CD4-positive, alpha-beta T cell treated with Interleukin-4 for 4 hours (primary cell): Measurements from ENCODE around the gene GATC.
"Not testable (repeated sequence)": the region's sequence is repeated elsewhere in the genome, so short reads cannot be mapped to it uniquely, and the experiment has no call there.

Experiments
- DNase-seq: peaks from one replicate; pipeline ENCODE4 v3.0.0-alpha.2; 2020

The GATC gene

GRCh38 chr12:120470150-120470784 is 24.0 kb downstream of the GATC start:
- no peak for DNase-seq

DNA sequence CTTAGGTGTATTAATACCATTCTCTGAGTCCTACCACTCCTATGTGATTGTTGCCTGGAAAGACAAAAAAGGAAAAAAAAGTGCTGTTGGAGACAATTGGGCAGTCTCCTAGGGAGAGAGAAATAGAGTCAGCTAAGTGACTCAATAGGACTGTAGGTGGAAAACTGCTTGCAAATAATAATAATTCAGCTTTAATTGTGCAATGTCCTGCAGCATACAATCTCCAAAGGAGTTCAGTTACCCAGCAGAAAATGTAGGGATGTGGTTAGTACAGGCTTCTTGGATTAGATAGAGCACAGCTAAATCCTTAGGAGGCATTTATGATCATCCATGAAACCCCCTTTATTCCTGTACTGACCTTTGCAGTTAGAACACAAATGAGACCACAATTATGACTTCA is 26.3 kb downstream of the GATC start:
- no peak for DNase-seq

- no peak for DNase-seq
Observed at GRCh38 chr12:120473807-120474615, 27.8 kb downstream of the GATC start.

DNA sequence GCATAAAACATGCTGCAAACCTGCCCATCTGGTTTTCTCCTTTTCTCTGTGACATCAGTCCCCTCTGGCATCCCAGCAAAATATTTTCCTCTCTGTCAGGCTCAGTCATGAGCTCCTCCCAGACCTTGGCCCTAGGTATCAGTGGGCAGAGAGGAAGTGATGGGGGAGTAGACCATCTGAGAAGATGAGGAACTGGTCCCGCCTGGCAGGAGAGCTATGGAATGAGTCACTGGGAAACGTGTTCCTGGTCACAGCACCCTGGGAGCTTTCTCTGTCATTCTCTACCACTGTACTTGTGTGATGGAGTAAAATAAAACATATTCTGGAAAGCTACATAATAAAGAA is 28.3 kb downstream of the GATC start:
- no peak for DNase-seq

DNA sequence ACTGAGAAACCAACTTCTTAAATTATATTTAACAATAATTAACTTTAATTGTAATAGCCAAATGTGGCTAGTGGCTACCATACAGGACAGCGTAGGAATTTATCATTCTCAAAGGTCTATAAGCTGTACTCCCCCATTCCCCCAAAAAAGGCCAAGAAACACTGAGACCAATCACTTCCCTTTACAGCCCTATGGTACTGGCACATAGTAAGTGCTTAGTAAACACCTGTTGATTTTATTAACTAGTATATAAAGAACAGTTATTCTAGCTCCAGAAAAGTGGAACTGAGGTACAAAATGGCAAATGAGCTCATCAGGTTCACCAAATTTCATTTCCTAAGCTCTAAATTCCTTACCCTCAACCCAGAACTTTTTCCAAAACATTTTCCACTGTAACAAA is 29.4 kb downstream of the GATC start:
- no peak for DNase-seq

DNA sequence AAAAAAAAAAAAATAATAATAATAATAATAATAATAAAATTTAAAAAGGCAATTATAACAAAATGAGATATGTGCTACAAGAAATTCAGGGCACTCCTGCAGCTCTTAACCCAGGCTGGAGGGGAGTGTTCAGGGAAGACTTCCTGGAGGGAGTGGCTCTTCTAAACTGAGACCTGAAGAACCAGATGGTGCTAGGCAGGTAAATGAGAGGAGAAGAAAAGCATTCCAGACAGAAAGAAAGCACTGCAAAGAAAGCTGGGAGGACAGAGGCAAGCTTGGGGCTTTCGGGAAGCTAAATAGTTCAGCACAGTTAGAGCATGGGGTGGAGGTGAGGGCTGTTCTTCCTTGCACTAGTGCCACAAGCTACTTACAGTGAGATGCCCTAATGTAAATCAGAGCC is 33.2 kb downstream of the GATC start:
- DNase-seq: no peak

- no peak for DNase-seq
Observed at GRCh38 chr12:120480211-120480610, 34.0 kb downstream of the GATC start.

DNA sequence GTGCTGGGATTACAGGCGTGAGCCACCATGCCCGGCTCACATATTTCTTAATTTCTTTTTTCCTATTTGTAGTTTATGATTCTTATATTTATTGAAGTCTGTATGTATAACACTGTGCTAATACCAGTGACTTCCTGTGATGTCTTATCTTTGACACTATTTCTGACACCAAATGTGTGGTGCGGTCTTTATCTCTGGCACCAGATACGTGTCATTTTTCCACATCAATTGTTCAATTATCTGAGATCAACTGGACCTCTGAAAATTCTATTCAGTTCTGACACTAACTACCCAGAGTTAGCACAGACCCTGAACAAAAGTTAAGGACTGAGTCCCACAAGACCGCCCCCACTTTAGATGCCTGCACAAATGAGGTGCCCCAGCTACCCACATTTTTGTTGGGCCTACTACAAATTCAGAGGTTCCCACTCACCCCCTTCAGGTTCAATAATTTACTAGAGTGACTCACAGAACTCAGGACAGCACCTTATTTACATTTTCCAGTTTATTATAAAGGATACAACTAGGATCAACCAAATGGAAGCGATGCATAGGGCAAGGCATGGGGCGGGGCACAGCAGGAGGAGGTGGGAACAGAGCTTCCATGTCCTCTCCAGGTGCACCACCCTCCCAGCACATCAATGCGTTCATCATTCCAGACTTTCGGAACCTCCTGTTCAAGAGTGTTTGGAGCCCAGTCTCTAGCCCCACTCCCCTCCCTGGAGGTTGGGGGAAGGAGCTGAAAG is 35.0 kb downstream of the GATC start:
- peak; percentile 48 for DNase-seq

GRCh38 chr12:120483621-120484020 is 37.4 kb downstream of the GATC start:
- DNase-seq: no peak

GRCh38 chr12:120485961-120486881 is 40.0 kb downstream of the GATC start:
- no peak for DNase-seq

DNA sequence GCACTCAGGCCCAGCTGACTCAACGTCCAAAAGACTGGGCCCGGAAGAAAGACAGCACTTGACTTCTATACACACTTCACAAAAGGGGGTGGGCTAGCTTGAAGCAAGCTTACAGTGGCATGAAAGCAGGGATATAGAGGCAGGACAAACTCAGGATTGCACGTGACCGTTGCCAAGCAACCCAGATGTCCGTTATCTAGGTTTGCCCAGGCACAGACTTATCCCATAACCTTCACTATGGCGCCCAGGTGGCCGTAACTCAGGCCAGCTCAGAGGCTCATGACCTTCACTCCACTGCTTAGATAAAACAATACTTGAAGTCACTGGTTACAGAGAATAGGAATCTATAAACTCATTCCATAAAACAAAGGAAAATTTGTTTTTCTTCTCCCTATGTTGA is 41.3 kb downstream of the GATC start:
- DNase-seq: not testable (repeated sequence)

GRCh38 chr12:120488057-120488640 is 41.9 kb downstream of the GATC start:
- DNase-seq: no peak

GRCh38 chr12:120489018-120489417 is 42.8 kb downstream of the GATC start:
- no peak for DNase-seq

GRCh38 chr12:120490325-120490724 is 44.1 kb downstream of the GATC start:
- no peak for DNase-seq

GRCh38 chr12:120490833-120491512 is 44.7 kb downstream of the GATC start:
- DNase-seq: no peak

DNA sequence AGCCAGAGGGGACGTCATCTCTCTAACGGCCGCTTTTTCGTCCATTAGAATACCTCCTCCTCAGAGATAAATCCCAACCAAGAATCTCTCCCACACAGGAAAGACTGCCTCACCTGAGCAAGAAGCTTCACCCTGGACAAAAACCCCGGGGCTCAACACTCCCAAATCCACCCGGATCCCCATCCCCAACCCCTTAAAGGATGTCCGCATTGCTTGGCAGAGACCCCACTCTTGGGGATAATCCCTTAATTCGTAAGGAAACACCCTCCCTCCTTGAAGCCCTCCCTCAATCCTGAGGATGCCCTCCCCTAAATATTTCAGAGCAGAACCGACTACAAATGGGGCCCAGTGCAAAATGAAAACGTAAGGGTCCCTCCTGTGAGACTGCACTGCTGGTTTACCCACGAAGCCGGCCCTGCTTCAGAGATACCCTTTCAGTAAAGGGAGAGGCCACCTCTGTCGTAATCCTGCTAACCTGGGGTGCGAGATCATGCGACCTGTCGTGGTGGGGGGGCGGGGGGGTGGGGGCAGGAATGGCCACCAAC is 49.0 kb downstream of the GATC start:
- DNase-seq: no peak

DNA sequence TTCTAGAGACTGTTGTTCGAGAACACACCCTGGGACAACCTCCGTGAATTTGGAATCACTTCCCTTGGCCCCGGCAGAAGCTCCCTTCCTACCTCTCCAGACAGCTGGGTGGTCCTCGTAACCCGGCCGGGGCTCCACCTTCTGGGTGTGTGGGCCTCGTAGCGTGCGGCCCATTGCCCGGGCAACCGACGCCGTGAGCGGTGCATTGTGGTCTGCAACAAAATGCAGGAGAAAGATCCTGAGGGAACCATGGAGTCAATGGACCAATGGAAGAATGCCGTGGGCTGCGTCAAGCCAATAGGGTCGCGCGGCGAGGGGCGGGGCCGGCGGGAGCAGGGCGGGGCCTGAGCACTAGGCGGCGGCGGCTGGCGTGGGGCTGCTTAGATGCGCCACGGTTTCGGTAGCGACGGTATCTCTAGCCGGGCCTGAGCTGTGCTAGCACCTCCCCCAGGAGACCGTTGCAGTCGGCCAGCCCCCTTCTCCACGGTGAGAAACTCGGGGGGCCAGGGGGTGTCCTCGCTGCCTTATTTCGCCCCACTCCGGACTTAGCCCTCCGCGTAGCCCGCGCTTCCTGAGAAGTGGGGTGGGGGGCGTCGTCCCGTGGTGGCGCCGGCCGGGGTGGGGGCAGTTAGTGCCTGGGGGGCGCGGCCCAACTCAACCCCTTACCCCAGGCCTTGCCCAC is 49.6 kb downstream of the GATC start, which contains the start of gene DYNLL1:
TSS of gene DYNLL1 (plus strand) at position 383 of the 682 bp plus-strand sequence. CDS start 309 bp downstream, outside the sequence.
- peak; percentile 96 for DNase-seq

DNA sequence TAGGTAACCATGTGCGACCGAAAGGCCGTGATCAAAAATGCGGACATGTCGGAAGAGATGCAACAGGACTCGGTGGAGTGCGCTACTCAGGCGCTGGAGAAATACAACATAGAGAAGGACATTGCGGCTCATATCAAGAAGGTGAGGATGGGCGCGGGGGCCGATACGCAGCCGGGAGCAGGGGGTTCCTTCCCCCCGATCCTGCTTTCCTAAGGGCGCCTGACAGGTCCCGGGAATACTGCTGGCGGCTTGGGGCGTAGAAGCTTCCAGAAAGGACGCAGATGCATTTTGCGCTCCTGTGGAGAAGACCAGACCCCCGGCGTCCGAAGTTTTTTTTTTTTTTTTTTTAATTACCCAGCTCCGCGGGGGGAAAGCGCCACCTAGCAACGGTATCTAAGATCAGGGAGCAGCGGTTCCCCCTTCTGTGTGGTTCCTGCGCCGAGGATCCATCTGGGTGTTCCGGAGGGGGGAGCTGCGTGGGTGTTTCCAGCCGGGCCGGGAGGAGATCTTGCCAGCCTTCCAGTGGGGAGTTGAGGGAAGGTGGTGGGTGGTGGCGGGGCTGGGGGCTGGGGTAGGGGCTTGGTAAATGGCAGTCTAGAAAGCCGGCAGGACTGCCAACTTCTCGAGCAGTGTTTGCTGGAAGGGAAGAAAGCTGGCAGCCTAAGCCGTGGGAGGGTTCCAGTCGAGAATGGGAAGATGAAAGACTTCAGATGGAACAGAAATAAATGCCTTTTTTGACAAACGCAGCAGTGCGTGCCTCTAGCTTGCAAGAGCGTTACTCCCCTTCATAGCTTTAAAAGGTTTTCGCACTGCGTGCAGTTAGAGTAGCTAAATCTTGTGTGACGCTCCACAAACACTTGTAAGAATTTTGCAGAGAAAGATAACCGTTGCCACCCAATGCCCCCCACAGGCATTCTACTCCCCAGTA is 50.4 kb downstream of the GATC start:
- peak; percentile 57 for DNase-seq

DNA sequence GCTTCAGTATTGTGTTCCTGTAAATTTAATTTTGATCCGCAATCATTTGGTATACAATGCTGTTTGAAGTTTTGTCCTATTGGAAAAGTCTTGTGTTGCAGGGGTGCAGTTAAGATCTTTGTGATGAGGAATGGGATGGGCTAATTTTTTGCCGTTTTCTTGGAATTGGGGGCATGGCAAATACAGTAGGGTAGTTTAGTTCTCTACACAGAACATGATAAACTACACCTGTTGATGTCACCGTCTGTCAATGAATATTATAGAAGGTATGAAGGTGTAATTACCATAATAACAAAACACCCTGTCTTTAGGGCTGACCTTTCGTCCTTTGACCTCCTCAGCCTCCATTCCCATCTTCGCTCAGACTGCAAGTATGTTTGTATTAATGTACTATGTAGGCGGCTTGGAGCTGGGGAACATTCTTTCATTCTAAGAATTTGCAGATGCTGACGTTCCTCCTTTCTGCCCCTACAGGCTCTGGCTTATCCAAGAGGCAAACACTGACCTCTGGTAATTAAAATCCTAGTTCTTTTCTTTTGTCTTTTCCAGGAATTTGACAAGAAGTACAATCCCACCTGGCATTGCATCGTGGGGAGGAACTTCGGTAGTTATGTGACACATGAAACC is 51.4 kb downstream of the GATC start:
- no peak for DNase-seq
